HG03108 (cell line): ENCODE measurements around the gene ESRRB.
"Not testable (repeated sequence)": the region's sequence is repeated elsewhere in the genome, so short reads cannot be mapped to it uniquely, and the experiment has no call there.

Experiments
- ATAC-seq: cut with Tn5 transposase; IDR thresholded peaks from one replicate; pipeline ENCODE4 v1.9.1; 2021; ENCODE audit warnings: moderate library complexity; ENCODE audit not compliant: unreplicated experiment

Gene ESRRB

GRCh38 chr14:76536636-76537035 is 160.7 kb downstream of the ESRRB start:
- ATAC-seq: not testable (repeated sequence)

DNA sequence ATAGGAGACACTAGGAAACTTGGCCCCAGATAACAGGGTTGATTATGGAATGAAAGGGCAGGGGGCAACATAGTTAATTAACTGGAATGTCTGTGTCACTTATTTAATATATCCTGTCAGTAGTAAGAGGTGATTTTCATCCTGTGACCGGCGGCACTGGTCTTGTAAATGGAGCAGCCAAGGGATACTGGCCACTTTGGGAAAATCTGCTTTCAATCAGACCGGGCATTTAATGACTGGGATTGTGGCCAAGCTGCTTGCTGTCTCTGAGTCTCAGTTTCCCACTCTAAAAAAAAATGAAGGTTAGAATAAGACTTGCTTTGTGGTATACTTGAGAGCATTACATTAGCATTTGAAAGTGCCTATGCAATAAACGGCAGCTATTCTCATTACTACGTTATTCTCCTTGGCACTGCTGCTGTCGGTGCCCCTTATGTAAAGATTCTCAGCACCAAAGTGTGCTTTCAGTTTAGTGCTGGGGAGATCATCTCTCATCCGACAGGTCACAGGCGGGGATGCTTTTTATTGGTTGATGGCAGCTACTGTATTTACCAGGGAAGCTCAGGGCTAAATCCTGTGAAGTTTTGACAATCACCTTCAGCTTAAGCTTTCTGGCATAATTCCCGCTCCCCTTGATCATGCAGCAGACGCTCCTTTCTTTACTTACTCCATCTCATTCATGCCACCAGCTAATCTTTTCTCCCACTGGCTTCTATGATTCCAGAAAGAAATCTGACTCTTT is 162.1 kb downstream of the ESRRB start:
- ATAC-seq: no peak

DNA sequence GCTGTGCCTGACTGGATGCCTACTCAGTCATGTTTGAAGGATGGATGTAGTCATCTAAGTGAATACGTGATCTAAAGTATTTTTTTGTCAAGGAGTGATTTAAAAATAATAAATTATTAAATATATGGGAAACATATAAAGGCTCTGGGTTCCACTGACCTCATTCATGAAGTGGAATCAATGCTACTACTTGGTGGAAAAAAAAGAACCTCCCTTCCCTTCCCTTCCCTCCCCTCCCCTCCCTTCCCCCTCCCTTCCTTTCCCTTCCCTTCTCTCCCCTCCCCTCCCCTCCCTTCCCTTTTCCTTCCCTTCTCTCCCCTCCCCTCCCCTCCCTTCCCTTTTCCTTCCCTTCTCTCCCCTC is 162.7 kb downstream of the ESRRB start:
- no peak for ATAC-seq

GRCh38 chr14:76539130-76539529 is 163.2 kb downstream of the ESRRB start:
- no peak for ATAC-seq

DNA sequence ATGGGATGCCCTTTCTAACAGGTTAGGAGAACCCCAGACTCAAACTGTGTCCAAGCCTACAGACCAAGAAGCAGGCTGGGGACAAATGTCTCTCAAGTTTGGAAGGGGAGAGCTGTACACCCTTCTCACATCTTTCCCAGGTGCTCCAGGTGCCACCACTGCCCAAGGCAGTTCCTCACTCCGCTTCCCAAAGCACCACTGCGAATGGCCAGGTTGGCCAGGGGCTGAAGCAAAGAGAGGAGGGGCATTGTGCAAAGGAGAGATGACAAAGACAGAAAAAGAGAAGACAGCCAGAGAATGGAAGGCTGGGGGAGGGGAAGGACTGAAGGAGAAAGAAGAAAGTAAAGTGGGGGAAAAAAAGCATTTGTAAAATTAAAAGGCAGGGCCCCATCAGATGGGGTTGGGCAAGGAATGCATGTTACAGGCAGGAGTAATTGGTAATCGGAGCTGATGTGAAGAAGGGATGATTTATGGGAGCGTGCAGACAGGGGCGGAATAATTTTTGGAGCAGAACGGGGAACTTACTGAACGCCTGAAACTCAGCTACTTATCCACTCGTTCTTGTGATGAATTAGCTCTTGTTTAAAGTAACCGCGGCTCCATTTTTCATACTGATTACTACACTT is 165.8 kb downstream of the ESRRB start:
- no peak for ATAC-seq

GRCh38 chr14:76546426-76547221 is 170.7 kb downstream of the ESRRB start:
- ATAC-seq: no peak

DNA sequence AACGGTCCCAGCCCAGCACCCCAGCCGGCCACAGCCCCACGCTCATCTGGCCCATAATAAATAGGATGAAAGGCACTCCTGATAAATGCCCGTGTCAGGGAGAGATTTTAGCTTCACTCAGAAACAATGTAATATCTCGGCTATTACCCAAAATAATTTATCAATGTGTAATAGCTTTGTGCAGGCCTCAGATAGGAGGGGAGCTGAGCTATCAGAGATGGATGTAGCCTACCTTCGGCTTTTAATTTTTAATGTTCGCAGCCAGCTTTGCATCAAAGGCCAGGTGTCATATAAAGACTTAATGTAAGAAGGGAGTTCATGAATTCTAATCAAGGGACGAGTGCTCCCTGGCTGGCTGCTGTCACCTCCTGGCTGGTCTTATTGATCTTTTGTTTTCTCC is 171.9 kb downstream of the ESRRB start:
- no peak for ATAC-seq

DNA sequence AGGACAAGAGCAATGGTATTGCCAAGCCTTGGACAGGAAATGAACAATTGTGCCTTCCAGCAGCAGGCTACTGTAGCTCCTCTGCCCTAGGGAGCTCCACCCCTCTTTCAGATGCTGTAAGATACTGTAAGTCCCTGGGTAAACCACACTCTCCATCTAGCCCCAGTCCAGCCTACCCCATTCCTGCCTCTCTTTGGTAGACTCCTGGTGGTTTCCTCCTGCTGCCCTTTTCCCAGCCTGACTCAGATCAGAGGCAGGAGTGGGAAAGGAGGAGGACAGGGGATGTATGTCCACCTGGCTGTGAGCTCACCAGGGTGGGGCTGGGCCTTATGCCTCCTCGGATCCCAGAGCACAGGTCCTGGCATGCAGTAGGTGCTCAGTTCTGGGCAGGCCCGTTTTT is 174.6 kb downstream of the ESRRB start:
- ATAC-seq: no peak

DNA sequence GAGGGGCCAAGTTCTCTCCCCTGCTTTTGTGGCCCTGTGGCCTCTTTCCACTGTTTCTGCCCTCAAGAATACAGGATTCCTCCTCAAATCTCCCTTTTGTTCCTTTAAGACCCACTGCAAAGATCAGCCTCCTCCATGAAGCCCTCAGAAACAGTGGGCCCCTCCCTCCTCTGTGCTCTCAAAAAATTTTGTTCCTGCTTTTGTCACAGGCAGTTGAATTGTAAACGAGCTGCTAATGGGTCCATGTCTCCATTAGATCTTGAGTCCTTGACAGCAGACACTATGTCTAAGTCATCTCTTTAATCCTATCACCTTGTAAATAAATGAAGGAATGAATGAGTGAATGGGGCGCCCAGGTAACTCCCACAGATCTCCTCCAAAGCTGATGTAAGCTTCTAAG is 175.2 kb downstream of the ESRRB start:
- no peak for ATAC-seq
